HG02870 (cell line): ENCODE results near the gene CRABP2.

Experiments used
- ATAC-seq: cut with Tn5 transposase; IDR thresholded peaks from one replicate; pipeline ENCODE4 v1.9.1; 2021; ENCODE audit warnings: mild to moderate bottlenecking, moderate library complexity; ENCODE audit not compliant: unreplicated experiment

Gene CRABP2

GRCh38 chr1:156670791-156671190 lies 34.6 kb downstream of the CRABP2 start:
- no peak for ATAC-seq

- ATAC-seq, result no peak
Observed at GRCh38 chr1:156670359-156670758, 35.0 kb downstream of the CRABP2 start.

- ATAC-seq, result no peak
Observed at GRCh38 chr1:156669794-156670193, 35.6 kb downstream of the CRABP2 start.

- no peak for ATAC-seq
Observed at GRCh38 chr1:156668801-156669637, 36.4 kb downstream of the CRABP2 start.

- no peak for ATAC-seq
Observed at GRCh38 chr1:156667968-156668709, 37.2 kb downstream of the CRABP2 start.

GRCh38 chr1:156667610-156667967 lies 37.8 kb downstream of the CRABP2 start:
- ATAC-seq, result no peak

- ATAC-seq, result no peak
Observed at GRCh38 chr1:156666862-156667609, 38.3 kb downstream of the CRABP2 start.

GRCh38 chr1:156665539-156665938 lies 39.8 kb downstream of the CRABP2 start:
- ATAC-seq, result no peak

- ATAC-seq, result no peak
Observed at GRCh38 chr1:156664767-156665411, 40.5 kb downstream of the CRABP2 start.

- no peak for ATAC-seq
Observed at GRCh38 chr1:156664046-156664766, 41.2 kb downstream of the CRABP2 start.

- no peak for ATAC-seq
Observed at GRCh38 chr1:156663178-156663577, 42.2 kb downstream of the CRABP2 start.

GRCh38 chr1:156662800-156663055 lies 42.7 kb downstream of the CRABP2 start:
- ATAC-seq, result no peak

- no peak for ATAC-seq
Observed at GRCh38 chr1:156662005-156662799, 43.2 kb downstream of the CRABP2 start.

GRCh38 chr1:156660752-156661112 lies 44.7 kb downstream of the CRABP2 start:
- no peak for ATAC-seq

GRCh38 chr1:156659988-156660751 lies 45.2 kb downstream of the CRABP2 start:
- ATAC-seq, result peak; percentile 50

- no peak for ATAC-seq
Observed at GRCh38 chr1:156659661-156659987, 45.8 kb downstream of the CRABP2 start.

GRCh38 chr1:156658945-156659574 lies 46.3 kb downstream of the CRABP2 start:
- no peak for ATAC-seq

GRCh38 chr1:156658496-156658895 lies 46.9 kb downstream of the CRABP2 start:
- no peak for ATAC-seq
